ENCODE results near the gene TMEM132E.

- no peak for TF ChIP-seq POLR2A (IDR thresholded peaks at IDR 0.05)
- TF ChIP-seq, protein P1, sequence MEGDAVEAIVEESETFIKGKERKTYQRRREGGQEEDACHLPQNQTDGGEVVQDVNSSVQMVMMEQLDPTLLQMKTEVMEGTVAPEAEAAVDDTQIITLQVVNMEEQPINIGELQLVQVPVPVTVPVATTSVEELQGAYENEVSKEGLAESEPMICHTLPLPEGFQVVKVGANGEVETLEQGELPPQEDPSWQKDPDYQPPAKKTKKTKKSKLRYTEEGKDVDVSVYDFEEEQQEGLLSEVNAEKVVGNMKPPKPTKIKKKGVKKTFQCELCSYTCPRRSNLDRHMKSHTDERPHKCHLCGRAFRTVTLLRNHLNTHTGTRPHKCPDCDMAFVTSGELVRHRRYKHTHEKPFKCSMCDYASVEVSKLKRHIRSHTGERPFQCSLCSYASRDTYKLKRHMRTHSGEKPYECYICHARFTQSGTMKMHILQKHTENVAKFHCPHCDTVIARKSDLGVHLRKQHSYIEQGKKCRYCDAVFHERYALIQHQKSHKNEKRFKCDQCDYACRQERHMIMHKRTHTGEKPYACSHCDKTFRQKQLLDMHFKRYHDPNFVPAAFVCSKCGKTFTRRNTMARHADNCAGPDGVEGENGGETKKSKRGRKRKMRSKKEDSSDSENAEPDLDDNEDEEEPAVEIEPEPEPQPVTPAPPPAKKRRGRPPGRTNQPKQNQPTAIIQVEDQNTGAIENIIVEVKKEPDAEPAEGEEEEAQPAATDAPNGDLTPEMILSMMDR (IDR thresholded peaks at IDR 0.05) = no peak
Observed at GRCh38 chr17:34651402-34651811, 72.0 kb downstream of the TMEM132E start.

Data from adrenal gland (tissue), 5 donors.